ENCODE results near the gene THBS2.

The THBS2 gene

DNA sequence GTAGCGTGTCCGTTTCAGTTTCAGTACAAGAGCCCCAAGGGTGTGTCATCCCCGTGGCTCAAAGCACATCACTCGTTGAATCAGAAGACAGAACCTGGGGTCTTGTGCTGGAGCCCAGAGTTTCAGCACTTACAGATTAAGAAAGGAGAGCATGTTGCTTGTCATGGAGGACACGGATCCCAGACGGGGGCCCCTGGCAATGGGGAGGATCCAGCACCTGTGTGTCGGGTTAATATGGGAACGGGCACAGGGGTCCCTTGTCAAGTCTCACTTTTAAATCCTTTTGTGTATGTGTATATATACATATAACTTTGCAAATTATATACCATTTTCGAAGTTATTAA lies 23.4 kb downstream of the THBS2 start:
- ChIA-PET CTCF (no interaction called here), POLR2A (no interaction called here)
- DNase-seq (ENCODE audit: extremely low spot score) = no peak
- TF ChIP-seq, protein P1, sequence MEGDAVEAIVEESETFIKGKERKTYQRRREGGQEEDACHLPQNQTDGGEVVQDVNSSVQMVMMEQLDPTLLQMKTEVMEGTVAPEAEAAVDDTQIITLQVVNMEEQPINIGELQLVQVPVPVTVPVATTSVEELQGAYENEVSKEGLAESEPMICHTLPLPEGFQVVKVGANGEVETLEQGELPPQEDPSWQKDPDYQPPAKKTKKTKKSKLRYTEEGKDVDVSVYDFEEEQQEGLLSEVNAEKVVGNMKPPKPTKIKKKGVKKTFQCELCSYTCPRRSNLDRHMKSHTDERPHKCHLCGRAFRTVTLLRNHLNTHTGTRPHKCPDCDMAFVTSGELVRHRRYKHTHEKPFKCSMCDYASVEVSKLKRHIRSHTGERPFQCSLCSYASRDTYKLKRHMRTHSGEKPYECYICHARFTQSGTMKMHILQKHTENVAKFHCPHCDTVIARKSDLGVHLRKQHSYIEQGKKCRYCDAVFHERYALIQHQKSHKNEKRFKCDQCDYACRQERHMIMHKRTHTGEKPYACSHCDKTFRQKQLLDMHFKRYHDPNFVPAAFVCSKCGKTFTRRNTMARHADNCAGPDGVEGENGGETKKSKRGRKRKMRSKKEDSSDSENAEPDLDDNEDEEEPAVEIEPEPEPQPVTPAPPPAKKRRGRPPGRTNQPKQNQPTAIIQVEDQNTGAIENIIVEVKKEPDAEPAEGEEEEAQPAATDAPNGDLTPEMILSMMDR (IDR thresholded peaks at IDR 0.05; ENCODE audit: control extremely low read depth, extremely low read depth, low read depth, missing control alignments) = no peak

DNA sequence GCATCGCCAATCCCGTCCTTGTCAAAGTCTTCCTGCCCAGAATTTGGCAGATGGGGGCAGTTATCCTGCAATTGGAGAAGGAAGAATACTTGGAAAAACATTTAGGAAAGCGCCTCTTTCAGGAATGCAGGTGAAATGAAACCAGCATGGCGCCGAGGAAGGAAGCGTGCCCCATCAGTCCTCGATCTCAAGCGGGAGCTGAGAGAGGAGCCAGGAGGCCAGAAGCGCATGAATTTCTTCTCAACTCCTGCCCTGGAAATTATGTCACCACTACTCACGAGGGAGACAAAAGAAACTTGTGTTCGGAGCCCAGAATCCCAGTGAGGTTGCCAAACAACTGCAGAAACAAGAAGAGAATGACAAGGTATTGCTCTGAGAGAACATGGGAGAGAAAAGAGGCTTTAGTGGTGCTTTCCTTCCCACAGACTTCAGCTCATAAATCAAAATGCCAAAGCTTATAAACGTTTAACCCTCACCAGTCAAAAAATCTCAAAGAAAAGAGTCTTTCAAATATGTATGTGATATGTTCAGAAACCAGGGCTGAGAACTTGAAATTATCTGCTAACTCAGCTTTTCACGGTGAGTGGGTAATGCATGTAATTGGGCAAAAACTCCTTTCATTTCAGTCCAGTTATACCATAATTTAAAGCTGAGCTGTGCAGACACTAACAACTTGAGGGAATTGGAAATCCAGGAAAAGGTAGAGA lies 23.9 kb downstream of the THBS2 start:
- ChIA-PET POLR2A (no interaction called here), CTCF (no interaction called here)
- DNase-seq (ENCODE audit: extremely low spot score) = no peak
- TF ChIP-seq, protein P1 (IDR thresholded peaks at IDR 0.05; ENCODE audit: control extremely low read depth, extremely low read depth, low read depth, missing control alignments) = no peak

GRCh38 chr6:169227116-169227515 lies 26.5 kb downstream of the THBS2 start:
- ChIA-PET POLR2A (no interaction called here), CTCF (no interaction called here)

GRCh38 chr6:169225887-169226286 lies 27.8 kb downstream of the THBS2 start:
- TF ChIP-seq, protein P1 (IDR thresholded peaks at IDR 0.05; ENCODE audit: control extremely low read depth, extremely low read depth, low read depth, missing control alignments) = no peak
- CTCF ChIA-PET = no interaction called here
- POLR2A ChIA-PET = no interaction called here
- no peak for DNase-seq (ENCODE audit: extremely low spot score)

More at GRCh38 chr6:169227116-169227515, 26.5 kb downstream of the THBS2 start:
- DNase-seq (ENCODE audit: extremely low spot score) = no peak
- TF ChIP-seq, protein P1 (IDR thresholded peaks at IDR 0.05; ENCODE audit: control extremely low read depth, extremely low read depth, low read depth, missing control alignments) = no peak

GRCh38 chr6:169225131-169225576 lies 28.5 kb downstream of the THBS2 start:
- DNase-seq (ENCODE audit: extremely low spot score) = no peak
- POLR2A ChIA-PET = no interaction called here
- CTCF ChIA-PET = no interaction called here
- TF ChIP-seq, protein P1 (IDR thresholded peaks at IDR 0.05; ENCODE audit: control extremely low read depth, extremely low read depth, low read depth, missing control alignments) = no peak

GRCh38 chr6:169224716-169225115 lies 28.9 kb downstream of the THBS2 start:
- no peak for DNase-seq (ENCODE audit: extremely low spot score)
- CTCF ChIA-PET = interaction anchor here (0.9 kb wide), 1 partner anchor 169 kb away, joined by 3 read pairs; no protein-coding TSS in a partner anchor
- POLR2A ChIA-PET = no interaction called here
- TF ChIP-seq, protein P1 (IDR thresholded peaks at IDR 0.05; ENCODE audit: control extremely low read depth, extremely low read depth, low read depth, missing control alignments) = no peak
